Measurements from ENCODE around the gene ASB3. TPM values are rescaled to one million over a fixed set of nuclear protein-coding genes. Genes with fewer than 3 reads are reported as not detected.

ASB3 gene
- total RNA-seq, 2 experiments from 2014 or later = 21.1 to 21.9 TPM

- no peak for DNase-seq
- Mint-ChIP-seq H3K4me3 (no peak overlapping the region), H3K27ac (no peak overlapping the region), H3K27me3 (no peaks in the 10 kb centered on the region), H3K36me3 (no peaks in the 10 kb centered on the region), H3K9me3 (no peaks in the 10 kb centered on the region), H3K4me1 (ENCODE audit: low read depth) (peaks cover 7% of the 10 kb centered on the region)
- CTCF ChIA-PET = no interaction called here
- POLR2A ChIA-PET = no interaction called here
- intact Hi-C loops (cut with micrococcal nuclease) = no loop called here
Observed at GRCh38 chr2:53632714-53633113, 154.0 kb downstream of the ASB3 start.

GRCh38 chr2:53632126-53632460 is 154.7 kb downstream of the ASB3 start:
- Mint-ChIP-seq H3K9me3 (no peaks in the 10 kb centered on the region), H3K4me3 (no peak overlapping the region), H3K27ac (no peak overlapping the region), H3K4me1 (ENCODE audit: low read depth) (peaks cover 7% of the 10 kb centered on the region), H3K36me3 (no peaks in the 10 kb centered on the region), H3K27me3 (no peaks in the 10 kb centered on the region)
- no peak for DNase-seq
- intact Hi-C loops (cut with micrococcal nuclease) = no loop called here
- ChIA-PET CTCF (no interaction called here), POLR2A (no interaction called here)

- Mint-ChIP-seq H3K4me3 (no peak overlapping the region), H3K9me3 (no peaks in the 10 kb centered on the region), H3K36me3 (no peaks in the 10 kb centered on the region), H3K27me3 (no peaks in the 10 kb centered on the region), H3K4me1 (ENCODE audit: low read depth) (peaks cover 7% of the 10 kb centered on the region), H3K27ac (no peak overlapping the region)
- ChIA-PET CTCF (no interaction called here), POLR2A (no interaction called here)
- DNase-seq = no peak
- intact Hi-C loops (cut with micrococcal nuclease) = no loop called here
Observed at GRCh38 chr2:53631313-53632125, 155.2 kb downstream of the ASB3 start.

- intact Hi-C loops (cut with micrococcal nuclease) = no loop called here
- H3K27ac Mint-ChIP-seq = no peak overlapping the region
- CTCF ChIA-PET = no interaction called here
Observed at GRCh38 chr2:53630026-53630606, 156.6 kb downstream of the ASB3 start.

GRCh38 chr2:53629501-53629900 is 157.3 kb downstream of the ASB3 start:
- Mint-ChIP-seq H3K27me3 (no peaks in the 10 kb centered on the region), H3K4me3 (no peak overlapping the region), H3K9me3 (no peaks in the 10 kb centered on the region), H3K27ac (no peak overlapping the region), H3K36me3 (no peaks in the 10 kb centered on the region), H3K4me1 (ENCODE audit: low read depth) (peaks cover 7% of the 10 kb centered on the region)
- no peak for DNase-seq
- ChIA-PET CTCF (no interaction called here), POLR2A (no interaction called here)
- intact Hi-C loops (cut with micrococcal nuclease) = no loop called here

More at GRCh38 chr2:53630026-53630606, 156.6 kb downstream of the ASB3 start:
- no peaks in the 10 kb centered on the region for H3K27me3 Mint-ChIP-seq
- H3K4me1 Mint-ChIP-seq (ENCODE audit: low read depth) = peaks cover 7% of the 10 kb centered on the region
- no peak overlapping the region for H3K4me3 Mint-ChIP-seq
- no peak for DNase-seq
- no peaks in the 10 kb centered on the region for H3K36me3 Mint-ChIP-seq
- no peaks in the 10 kb centered on the region for H3K9me3 Mint-ChIP-seq
- POLR2A ChIA-PET = no interaction called here

DNA sequence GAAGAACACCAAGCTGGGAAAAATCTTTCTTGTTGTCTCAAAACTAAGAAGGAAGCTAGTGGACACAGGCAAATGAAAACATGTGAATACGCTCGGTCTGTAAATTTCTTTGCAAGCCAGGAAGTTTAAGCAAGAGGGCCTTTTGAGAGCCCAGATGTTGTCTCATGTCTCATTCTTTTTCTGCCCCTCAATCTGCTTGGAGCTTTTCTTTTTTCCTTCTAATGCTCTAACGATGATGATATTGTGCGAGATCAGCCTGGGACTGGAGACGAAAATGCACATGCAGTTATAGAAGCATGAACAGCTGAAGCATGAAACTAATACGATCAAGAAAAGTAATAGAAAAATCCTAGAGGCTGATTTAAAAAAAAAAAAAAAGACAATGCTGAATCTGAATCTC is 157.8 kb downstream of the ASB3 start:
- CTCF ChIA-PET = no interaction called here

GRCh38 chr2:53622141-53622540 is 164.6 kb downstream of the ASB3 start:
- H3K4me1 Mint-ChIP-seq (ENCODE audit: low read depth) = no peaks in the 10 kb centered on the region
- H3K4me3 Mint-ChIP-seq = no peak overlapping the region
- DNase-seq = no peak
- H3K27ac Mint-ChIP-seq = no peak overlapping the region
- no peaks in the 10 kb centered on the region for H3K36me3 Mint-ChIP-seq
- CTCF ChIA-PET = no interaction called here
- POLR2A ChIA-PET = no interaction called here
- H3K27me3 Mint-ChIP-seq = no peaks in the 10 kb centered on the region
- peaks cover 4% of the 10 kb centered on the region for H3K9me3 Mint-ChIP-seq
- intact Hi-C loops (cut with micrococcal nuclease) = no loop called here

More for the DNA sequence above, 157.8 kb downstream of the ASB3 start:
- no peak for DNase-seq
- intact Hi-C loops (cut with micrococcal nuclease) = no loop called here
- H3K4me3 Mint-ChIP-seq = no peak overlapping the region
- H3K27me3 Mint-ChIP-seq = no peaks in the 10 kb centered on the region
- no peaks in the 10 kb centered on the region for H3K36me3 Mint-ChIP-seq
- no peak overlapping the region for H3K27ac Mint-ChIP-seq
- POLR2A ChIA-PET = no interaction called here
- peaks cover 7% of the 10 kb centered on the region for H3K4me1 Mint-ChIP-seq (ENCODE audit: low read depth)
- peaks cover 1% of the 10 kb centered on the region for H3K9me3 Mint-ChIP-seq

GRCh38 chr2:53620981-53621380 is 165.8 kb downstream of the ASB3 start:
- intact Hi-C loops (cut with micrococcal nuclease) = no loop called here
- POLR2A ChIA-PET = no interaction called here
- no peak for DNase-seq
- H3K4me3 Mint-ChIP-seq = no peak overlapping the region
- peaks cover 4% of the 10 kb centered on the region for H3K9me3 Mint-ChIP-seq
- no peaks in the 10 kb centered on the region for H3K36me3 Mint-ChIP-seq
- H3K4me1 Mint-ChIP-seq (ENCODE audit: low read depth) = no peaks in the 10 kb centered on the region
- H3K27ac Mint-ChIP-seq = no peak overlapping the region
- CTCF ChIA-PET = no interaction called here
- H3K27me3 Mint-ChIP-seq = no peaks in the 10 kb centered on the region

Other genes starting within 250 kb of the ASB3 start
- 10 to 100 TPM; 13.2 to 15.0 TPM for gene CHAC2, start 19.1 kb downstream of the ASB3 start, total RNA-seq
- 10 to 100 TPM; 26.7 to 27.0 TPM for gene ERLEC1, start 91 bp upstream of the ASB3 start, total RNA-seq
- gene GPR75, start 73.0 kb upstream of the ASB3 start, total RNA-seq = under 1 TPM; 0.36 to 0.48 TPM
- 10 to 100 TPM; 35.2 to 36.9 TPM for gene PSME4, start 184.0 kb upstream of the ASB3 start, total RNA-seq